Measurements from ENCODE around the gene TARS3.
"Not testable (repeated sequence)": the region's sequence is repeated elsewhere in the genome, so short reads cannot be mapped to it uniquely, and the experiment has no call there.

Gene TARS3

GRCh38 chr15:101652786-101653430 lies 71.4 kb downstream of the TARS3 start:
- DNase-seq: no peak

- peak; percentile 96 for DNase-seq
These were observed 72.0 kb downstream of the TARS3 start, which contains the start of gene TM2D3 for GRCh38 chr15:101652098-101652785. Gene TM2D3, minus strand, starts transcription at chr15:101652381. Its CDS starts 20 bp downstream, at chr15:101652361.

GRCh38 chr15:101651554-101652097 lies 72.6 kb downstream of the TARS3 start:
- DNase-seq: no peak

GRCh38 chr15:101650145-101650544 lies 74.1 kb downstream of the TARS3 start:
- DNase-seq: no peak

GRCh38 chr15:101648356-101648755 lies 75.9 kb downstream of the TARS3 start:
- DNase-seq: no peak

GRCh38 chr15:101647251-101647650 lies 77.0 kb downstream of the TARS3 start:
- DNase-seq: no peak

- no peak for DNase-seq
These were observed 77.6 kb downstream of the TARS3 start for GRCh38 chr15:101646672-101647071.

GRCh38 chr15:101642361-101642760 lies 81.9 kb downstream of the TARS3 start:
- DNase-seq: no peak

GRCh38 chr15:101641894-101642293 lies 82.4 kb downstream of the TARS3 start:
- DNase-seq: peak; percentile 21

- peak; percentile 73 for DNase-seq
These were observed 83.0 kb downstream of the TARS3 start for GRCh38 chr15:101641129-101641764.

GRCh38 chr15:101639667-101640066 lies 84.6 kb downstream of the TARS3 start:
- DNase-seq: no peak

- DNase-seq: no peak
These were observed 86.4 kb downstream of the TARS3 start for GRCh38 chr15:101637919-101638318.

GRCh38 chr15:101637516-101637915 lies 86.8 kb downstream of the TARS3 start:
- no peak for DNase-seq

- no peak for DNase-seq
These were observed 87.2 kb downstream of the TARS3 start for GRCh38 chr15:101637038-101637437.

- DNase-seq: no peak
These were observed 88.1 kb downstream of the TARS3 start for GRCh38 chr15:101635944-101636727.

- no peak for DNase-seq
These were observed 90.9 kb downstream of the TARS3 start for GRCh38 chr15:101633356-101633755.

GRCh38 chr15:101626729-101627128 lies 97.5 kb downstream of the TARS3 start:
- not testable (repeated sequence) for DNase-seq

- DNase-seq: peak; percentile 42
These were observed 98.3 kb downstream of the TARS3 start for GRCh38 chr15:101625980-101626379.

- DNase-seq: no peak
These were observed 99.1 kb downstream of the TARS3 start for GRCh38 chr15:101625184-101625583.

GRCh38 chr15:101623367-101624304 lies 100.6 kb downstream of the TARS3 start:
- no peak for DNase-seq

GRCh38 chr15:101621961-101622360 lies 102.3 kb downstream of the TARS3 start:
- DNase-seq: no peak

- no peak for DNase-seq
These were observed 103.6 kb downstream of the TARS3 start for GRCh38 chr15:101620671-101621070.

All from activated CD4-positive, alpha-beta T cell treated with anti-CD3 and anti-CD28 coated beads, Interleukin-10, Interleukin-2, amounts not matched to agents 100 ng/mL and 50 ng/mL, durations not matched to agents 16 hours and 8 hours (primary cell).